Effector CD4-positive, alpha-beta T cell (primary cell): ENCODE results near the gene TPPP.
A peak's percentile ranks its signal among the peaks of the same experiment; 100 is the strongest.

Experiments
- DNase-seq: peaks from one replicate; pipeline ENCODE4 v3.0.0-alpha.2; 2020

The TPPP gene

DNA sequence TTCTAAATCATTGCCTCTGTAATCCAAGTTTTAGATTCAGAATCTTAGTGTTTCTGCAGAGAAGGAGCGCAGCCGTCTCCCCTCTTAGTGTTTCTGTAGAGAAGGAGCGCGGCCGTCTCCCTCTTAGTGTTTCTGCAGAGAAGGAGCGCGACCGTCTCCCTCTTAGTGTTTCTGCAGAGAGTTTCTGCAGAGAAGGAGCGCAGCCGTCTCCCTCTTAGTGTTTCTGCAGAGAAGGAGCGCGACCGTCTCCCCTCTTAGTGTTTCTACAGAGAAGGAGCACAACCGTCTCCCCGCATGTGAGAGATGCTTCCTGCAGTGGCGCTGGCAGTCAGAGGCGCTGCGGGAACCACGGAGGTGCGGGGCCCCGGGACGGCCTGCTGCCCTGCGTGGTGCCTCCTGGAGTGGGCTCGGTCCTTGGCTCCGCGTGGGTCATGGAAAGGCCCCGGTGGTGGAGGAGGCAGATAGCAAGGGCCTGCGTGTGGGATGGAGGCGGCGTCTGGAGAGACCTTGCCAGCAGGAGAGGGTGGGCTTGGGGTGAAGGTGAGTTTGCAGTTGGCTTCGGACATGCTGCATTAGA lies 70.1 kb downstream of the TPPP start:
- DNase-seq = no peak

- DNase-seq = no peak
Measured at GRCh38 chr5:622359-622758, 70.8 kb downstream of the TPPP start.

GRCh38 chr5:621341-621761 lies 71.8 kb downstream of the TPPP start:
- DNase-seq = no peak

DNA sequence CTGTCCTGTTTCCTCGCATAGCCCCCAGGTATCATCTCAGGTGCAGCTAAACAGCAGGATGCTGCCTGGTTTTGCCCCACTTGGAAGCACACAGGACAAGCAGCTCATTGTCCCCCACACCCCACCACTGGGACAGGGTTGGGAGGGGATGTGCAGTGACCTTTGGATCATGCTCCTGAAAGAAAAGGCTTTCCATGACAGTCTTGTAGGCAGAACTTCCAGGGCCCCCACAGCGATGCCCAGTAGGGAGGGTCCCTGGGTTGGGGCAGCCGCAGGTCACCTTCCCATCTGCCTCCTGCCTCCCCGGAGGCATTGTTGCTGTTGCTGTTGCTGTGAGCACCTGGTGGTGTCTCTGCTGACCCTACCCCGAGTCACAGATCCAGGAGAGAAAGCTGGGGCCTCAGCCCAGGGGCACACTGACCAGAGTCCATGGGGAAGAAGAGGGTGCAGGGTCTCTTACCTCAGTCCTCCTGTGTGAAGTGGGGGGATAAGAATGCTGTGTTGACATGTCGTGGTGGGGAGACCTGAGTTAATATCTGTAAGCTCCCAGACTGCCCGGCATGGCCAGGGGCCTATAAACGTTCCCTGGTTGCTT lies 72.5 kb downstream of the TPPP start:
- no peak for DNase-seq

DNA sequence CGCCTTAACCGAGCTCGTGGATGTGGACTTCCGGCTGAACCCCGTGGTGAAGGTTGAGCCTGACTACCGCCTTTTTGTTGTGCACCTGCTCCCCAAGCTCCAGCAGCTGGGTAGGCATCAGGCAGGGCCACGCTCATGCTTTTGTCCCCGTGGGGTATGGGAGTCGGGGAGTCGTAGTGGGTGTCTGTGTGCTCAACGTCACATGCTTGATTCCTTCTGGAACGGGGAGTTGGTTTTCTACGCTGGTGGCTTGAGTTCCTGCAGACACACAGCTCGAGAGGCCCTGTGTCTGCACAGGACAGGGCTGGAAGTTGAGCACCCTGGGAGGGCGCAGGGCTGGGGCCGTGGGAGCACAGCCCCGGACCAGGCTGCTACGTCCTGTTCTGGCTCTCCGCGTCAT lies 73.0 kb downstream of the TPPP start:
- no peak for DNase-seq

- no peak for DNase-seq
Measured at GRCh38 chr5:619444-619843, 73.7 kb downstream of the TPPP start.

DNA sequence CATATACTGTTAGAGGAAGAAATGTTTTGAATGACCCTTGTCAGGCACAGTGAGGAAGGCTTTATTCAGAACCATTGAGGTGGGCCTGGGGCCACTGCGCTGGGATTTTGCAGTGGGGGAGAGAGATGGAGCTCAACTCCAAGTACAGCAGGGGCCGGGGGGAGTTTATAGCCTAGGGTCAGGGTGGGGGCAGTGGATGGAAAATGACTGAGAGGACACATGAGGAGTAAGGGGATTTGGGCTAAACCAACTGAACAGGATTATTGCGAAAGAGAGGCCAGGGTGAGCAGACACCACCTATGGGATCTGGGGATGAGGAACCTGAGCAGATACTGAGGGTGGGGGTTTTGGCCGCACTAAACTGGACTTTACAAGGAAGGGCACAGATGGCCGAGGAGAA lies 74.7 kb downstream of the TPPP start:
- DNase-seq = no peak

GRCh38 chr5:617896-618295 lies 75.3 kb downstream of the TPPP start:
- DNase-seq = no peak

DNA sequence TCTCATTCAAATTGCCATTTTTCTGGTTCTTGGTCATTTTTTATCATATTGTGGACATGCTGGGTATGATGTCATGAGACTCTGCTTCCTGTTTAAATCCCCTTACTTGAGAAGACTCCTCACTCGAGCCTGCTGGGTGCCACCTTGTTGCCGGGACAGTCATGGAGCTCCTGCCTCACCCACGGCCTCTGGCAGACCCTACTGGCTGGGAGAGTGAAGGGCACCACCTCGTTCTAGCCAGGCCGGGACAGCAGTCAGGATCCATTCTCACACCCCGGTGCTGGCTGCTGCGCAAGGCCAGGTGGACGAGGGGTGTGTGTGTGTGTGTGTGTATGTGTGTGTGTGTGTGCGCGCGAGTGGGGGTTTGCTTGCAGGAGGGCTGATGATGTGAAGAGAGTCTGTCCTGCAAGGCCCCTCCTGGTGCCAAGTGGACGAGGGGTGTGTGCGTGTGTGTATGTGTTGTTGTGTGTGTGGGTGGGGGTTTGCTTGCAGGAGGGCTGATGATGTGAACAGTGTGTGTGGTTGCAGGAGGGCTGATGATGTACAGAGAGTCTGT lies 76.6 kb downstream of the TPPP start:
- no peak for DNase-seq

- peak; percentile 17 for DNase-seq
Measured at GRCh38 chr5:612498-613424, 80.4 kb downstream of the TPPP start.

DNA sequence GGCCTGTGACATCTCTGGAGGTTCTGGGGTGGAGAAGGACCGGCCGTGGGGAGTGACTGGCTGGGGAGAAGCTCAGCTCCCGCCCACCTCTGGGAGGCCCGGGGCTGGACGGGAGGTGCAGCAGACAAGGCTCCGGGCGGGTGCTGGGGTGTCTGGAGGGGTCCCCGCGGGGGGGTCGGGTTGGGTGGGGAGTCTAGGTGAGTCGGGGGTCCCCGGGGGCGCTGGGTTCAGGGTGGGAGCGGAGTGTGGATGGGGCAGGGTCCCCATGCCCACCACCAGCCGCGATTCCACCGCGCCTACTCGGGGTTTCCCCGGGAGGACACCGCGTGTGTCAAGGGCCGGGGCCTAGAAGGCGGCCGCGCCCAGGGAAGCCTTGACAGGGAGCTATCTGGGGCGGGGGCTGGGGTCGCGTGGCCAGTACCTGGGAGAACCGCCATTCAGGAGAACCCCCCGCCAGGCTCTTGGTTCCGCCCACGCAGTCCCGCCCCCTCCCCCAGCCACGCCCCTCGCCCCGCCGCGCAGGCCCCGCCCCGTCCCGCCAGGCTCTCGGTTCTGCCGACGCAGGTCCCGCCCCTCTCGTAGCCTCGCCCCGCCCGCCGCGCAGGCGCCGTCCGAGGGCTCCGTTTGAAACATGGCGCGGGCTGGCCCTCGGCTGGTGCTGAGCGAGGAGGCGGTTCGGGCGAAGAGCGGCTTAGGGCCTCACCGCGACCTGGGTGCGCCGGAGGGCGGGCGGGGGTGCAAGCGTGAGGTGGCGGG lies 81.2 kb downstream of the TPPP start, which contains the start of gene CEP72:
Gene CEP72, plus strand, starts transcription at position 610 of the 756 bp plus-strand sequence. Its CDS starts 22 bp downstream, at position 632.
- peak; percentile 90 for DNase-seq

DNA sequence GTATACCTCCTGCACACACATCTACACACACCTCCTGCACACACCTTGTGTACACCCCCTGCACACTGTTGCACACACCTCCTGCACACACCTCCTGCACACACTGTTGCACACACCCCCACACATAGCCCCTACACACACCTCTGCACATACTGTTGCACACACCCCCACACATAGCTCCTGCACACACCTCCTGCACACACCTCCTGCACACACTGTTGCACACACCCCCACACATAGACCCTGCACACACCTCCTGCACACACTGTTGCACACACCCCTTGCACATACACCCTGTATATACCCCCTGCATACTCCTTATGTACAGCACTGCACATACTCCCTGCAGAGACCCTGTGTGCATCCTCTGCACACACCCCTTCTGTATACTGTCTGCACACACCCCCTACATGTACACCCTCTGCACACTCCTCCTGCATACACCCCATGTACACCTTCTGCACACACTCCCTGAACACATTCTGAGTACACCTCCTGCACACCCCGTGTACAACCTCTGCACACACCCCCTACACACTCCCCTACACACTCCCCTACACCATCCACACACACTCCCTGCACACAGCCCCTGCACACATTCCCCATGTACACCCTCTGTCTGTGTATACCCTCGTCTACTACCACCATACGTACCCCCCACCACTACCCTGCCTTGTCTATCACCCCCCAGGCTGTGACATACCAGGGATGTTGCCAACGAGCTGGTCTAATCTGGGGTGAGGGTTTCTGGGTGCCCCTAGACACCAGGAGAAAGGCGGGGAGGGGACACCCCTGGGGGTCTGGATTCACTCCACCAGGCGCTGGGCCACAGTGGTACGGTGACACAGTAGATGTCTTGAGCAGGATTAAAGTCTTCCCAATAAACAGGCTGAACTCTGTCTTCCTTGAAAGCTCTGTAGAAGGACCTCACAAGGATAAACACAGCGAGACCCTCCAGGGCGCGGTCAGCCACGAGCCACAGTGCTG lies 82.1 kb downstream of the TPPP start:
- DNase-seq = no peak

DNA sequence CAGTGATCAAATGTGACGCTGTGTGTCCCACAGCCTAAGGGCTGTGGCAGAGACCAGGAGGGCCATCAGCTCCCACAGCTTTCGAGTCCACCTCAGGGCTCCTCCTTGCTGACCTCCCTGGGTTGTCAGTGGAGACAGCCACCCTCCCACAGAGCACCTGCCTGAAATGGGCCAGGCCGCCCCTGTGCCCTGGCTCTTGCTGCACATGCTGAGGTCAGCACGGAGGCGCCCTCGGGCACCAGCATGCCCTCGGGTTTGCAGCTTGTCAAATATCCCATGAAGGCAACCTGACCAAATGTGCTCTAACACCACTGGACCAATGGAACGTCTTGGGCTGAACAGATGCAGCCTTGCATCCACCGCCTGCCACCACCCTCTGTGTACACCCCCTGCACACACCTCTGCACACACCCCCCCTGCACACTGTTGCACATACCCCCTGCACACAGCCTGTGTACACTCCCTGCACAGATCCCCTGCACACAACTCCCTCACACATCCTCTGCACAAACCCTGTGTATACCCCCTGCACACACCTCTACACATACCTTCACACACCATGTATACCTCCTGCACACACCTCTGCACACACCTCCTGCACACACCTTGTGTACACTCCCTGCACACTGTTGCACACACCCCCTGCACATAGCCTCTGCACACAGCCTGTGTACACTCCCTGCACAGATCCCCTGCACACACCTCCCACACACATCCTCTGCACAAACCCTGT lies 83.0 kb downstream of the TPPP start:
- DNase-seq = no peak
